HG03520 (cell line): Measurements from ENCODE around the gene RFXANK.
"Not testable (repeated sequence)": the region's sequence is repeated elsewhere in the genome, so short reads cannot be mapped to it uniquely, and the experiment has no call there.

Experiments
- ATAC-seq: cut with Tn5 transposase; IDR thresholded peaks from one replicate; pipeline ENCODE4 v1.9.1; 2021; ENCODE audit warnings: mild to moderate bottlenecking, moderate library complexity; ENCODE audit not compliant: unreplicated experiment

Gene RFXANK

GRCh38 chr19:19169236-19170052, 22.6 kb upstream of the RFXANK start:
- no peak for ATAC-seq

GRCh38 chr19:19170053-19170872, 21.8 kb upstream of the RFXANK start, which contains the start of gene MEF2B:
Gene MEF2B (minus strand): TSS chr19:19170263. CDS start chr19:19150735, 19,528 bp downstream.
- peak; percentile 86 for ATAC-seq

- no peak for ATAC-seq
Observed at GRCh38 chr19:19170873-19171672, 21.0 kb upstream of the RFXANK start.

- ATAC-seq: no peak
Observed at GRCh38 chr19:19171821-19172532, 20.1 kb upstream of the RFXANK start.

- ATAC-seq: not testable (repeated sequence)
Observed at GRCh38 chr19:19173243-19173642, 18.8 kb upstream of the RFXANK start.

- ATAC-seq: no peak
Observed at GRCh38 chr19:19176950-19177349, 15.1 kb upstream of the RFXANK start.

GRCh38 chr19:19179548-19180441, 12.3 kb upstream of the RFXANK start:
- no peak for ATAC-seq

GRCh38 chr19:19181488-19181998, 10.5 kb upstream of the RFXANK start:
- ATAC-seq: no peak

- ATAC-seq: no peak
Observed at GRCh38 chr19:19185853-19186740, 6.0 kb upstream of the RFXANK start.

- no peak for ATAC-seq
Observed at GRCh38 chr19:19186742-19187141, 5.3 kb upstream of the RFXANK start.

GRCh38 chr19:19191768-19192077, 335 bp upstream of the RFXANK start:
- ATAC-seq: no peak

- no peak for ATAC-seq
Observed at GRCh38 chr19:19192910-19193423, 909 bp downstream of the RFXANK start.

GRCh38 chr19:19193926-19194325, 1.9 kb downstream of the RFXANK start:
- no peak for ATAC-seq

GRCh38 chr19:19201697-19202630, 9.9 kb downstream of the RFXANK start:
- ATAC-seq: no peak

GRCh38 chr19:19202707-19203011, 10.6 kb downstream of the RFXANK start:
- ATAC-seq: no peak

GRCh38 chr19:19203012-19203856, 11.2 kb downstream of the RFXANK start, which contains the start of gene NR2C2AP:
Gene NR2C2AP (minus strand): TSS chr19:19203414. CDS start chr19:19203060, 354 bp downstream.
- no peak for ATAC-seq
